ENCODE results near the gene KIAA0513.

GRCh38 chr16:85062845-85063244, 35.2 kb downstream of the KIAA0513 start:
- TF ChIP-seq EP300 (IDR thresholded peaks at IDR 0.05), result no peak
- TF ChIP-seq POLR2A (IDR thresholded peaks at IDR 0.05), result no peak
- TF ChIP-seq CTCF (IDR thresholded peaks at IDR 0.05), result no peak

All from tibial nerve (tissue), 4 donors.